SK-N-SH (cell line): ENCODE data around the gene RFT1. TPM values are rescaled to one million over a fixed set of nuclear protein-coding genes. Genes with fewer than 3 reads are reported as not detected.

Experiments
- CTCF ChIA-PET: fragments of 300-600, 350-600 bp; formaldehyde crosslinking; extraction: SDS; loops from one replicate; lab custom pipeline; 2021; lab: Yijun Ruan, JAX
- POLR2A ChIA-PET: fragments of 350-600 bp; sonication (Branson Sonifier 250); formaldehyde crosslinking; extraction: SDS; loops from one replicate; lab custom pipeline; 2020; ENCODE audit warnings: antibody characterized with exemption, inconsistent platforms; lab: Yijun Ruan, JAX
- DNase-seq: peaks from one replicate; pipeline ENCODE4 v3.0.0; 2012
- H2AFZ ChIP-seq: fragments of 200-600 bp; sonication (generic); 2 replicates; pipeline ENCODE4 v1.8.1; 2016; ENCODE audit warnings: antibody characterized with exemption, mild to moderate bottlenecking, low read depth
- H3F3A ChIP-seq: fragments of 200-600 bp; sonication (generic); replicated peaks from 2 replicates; pipeline ENCODE3; 2016; ENCODE audit warnings: antibody characterized with exemption, mild to moderate bottlenecking; ENCODE audit not compliant: insufficient read depth
- H3K27ac ChIP-seq, 2 experiments: fragments of 200-500 bp in 1 of 2; fragments of 200-600 bp in 1 of 2; sonication (Bioruptor generic) in 1 of 2; sonication (generic), shearing (Covaris generic) in 1 of 2; 2 replicates each; pipeline versions ENCODE4 v1.5.1 to v1.6.1; 2014 to 2016; ENCODE audit warnings: low read depth in 2 of 2, inconsistent platforms in 1 of 2, low read length in 1 of 2, mild to moderate bottlenecking in 1 of 2, mixed read lengths in 1 of 2
- H3K27me3 ChIP-seq: fragments of 200-600 bp; sonication (generic), shearing (Covaris generic); 2 replicates; pipeline ENCODE4 v1.6.1; 2016; ENCODE audit warnings: mixed run types; ENCODE audit not compliant: insufficient read depth
- H3K36me3 ChIP-seq, 2 experiments: fragments of 200-500 bp in 1 of 2; fragments of 200-600 bp in 1 of 2; sonication (Bioruptor generic) in 1 of 2; sonication (generic) in 1 of 2; replicated peaks in 1 of 2; 2 replicates each; pipeline versions ENCODE3 to v1.5.1; 2014 to 2016; ENCODE audit warnings: low read length in 1 of 2, mild to moderate bottlenecking in 1 of 2; ENCODE audit not compliant: insufficient read depth in 2 of 2, control insufficient read depth in 1 of 2
- H3K4me1 ChIP-seq, 2 experiments: fragments of 200-500 bp in 1 of 2; fragments of 200-600 bp in 1 of 2; sonication (Bioruptor generic) in 1 of 2; sonication (generic), shearing (Covaris generic) in 1 of 2; 2 replicates each; pipeline versions ENCODE4 v1.5.1 to v1.6.1; 2014 to 2016; ENCODE audit warnings: low read depth in 1 of 2, low read length in 1 of 2, mixed run types in 1 of 2; ENCODE audit not compliant: insufficient read depth in 2 of 2, control insufficient read depth in 1 of 2
- H3K4me2 ChIP-seq: fragments of 200-600 bp; sonication (generic), shearing (Covaris generic); 2 replicates; pipeline ENCODE4 v1.6.1; 2017; ENCODE audit warnings: mixed run types
- H3K4me3 ChIP-seq, 2 experiments: fragments of 200-500 bp in 1 of 2; fragments of 200-600 bp in 1 of 2; sonication (Bioruptor generic) in 1 of 2; sonication (generic), shearing (Covaris generic) in 1 of 2; 2 replicates each; pipeline versions ENCODE4 v1.5.1 to v1.8.1; 2014 to 2016; ENCODE audit warnings: low read depth in 2 of 2, inconsistent platforms in 1 of 2, low read length in 1 of 2, mild to moderate bottlenecking in 1 of 2, mixed read lengths in 1 of 2, moderate library complexity in 1 of 2
- H3K79me2 ChIP-seq: fragments of 200-600 bp; sonication (generic); 2 replicates; pipeline ENCODE4 v1.8.1; 2017; ENCODE audit warnings: mild to moderate bottlenecking; ENCODE audit not compliant: insufficient read depth
- H3K9ac ChIP-seq: fragments of 200-600 bp; sonication (generic); 2 replicates; pipeline ENCODE4 v1.6.1; 2017; ENCODE audit warnings: mixed run types
- H3K9me2 ChIP-seq: fragments of 200-600 bp; sonication (generic); 2 replicates; pipeline ENCODE4 v1.6.1; 2017; ENCODE audit warnings: mixed run types
- H3K9me3 ChIP-seq: fragments of 200-600 bp; sonication (generic); 2 replicates; pipeline ENCODE4 v1.6.1; 2017; ENCODE audit warnings: mixed run types, mild to moderate bottlenecking, moderate library complexity
- H4K20me1 ChIP-seq: fragments of 200-600 bp; sonication (generic); 2 replicates; pipeline ENCODE4 v1.6.1; 2017; ENCODE audit warnings: mild to moderate bottlenecking, mixed run types; ENCODE audit not compliant: insufficient read depth
- FOSL2 ChIP-seq: IDR thresholded peaks from 2 replicates; pipeline ENCODE4 v1.4.0; 2012; ENCODE audit warnings: low read depth, mild to moderate bottlenecking, moderate library complexity, borderline replicate concordance
- FOXJ3 ChIP-seq: sonication (generic); formaldehyde crosslinking; IDR thresholded peaks from 2 replicates; pipeline ENCODE4 v1.5.1; 2020; ENCODE audit warnings: mild to moderate bottlenecking, missing genetic modification reagents
- GABPA ChIP-seq: IDR thresholded peaks from 2 replicates; pipeline ENCODE4 v1.4.0; 2012; ENCODE audit warnings: low read depth, mild to moderate bottlenecking
- GATA2 ChIP-seq: sonication (generic); formaldehyde crosslinking; IDR thresholded peaks from 2 replicates; pipeline ENCODE4 v1.5.0; 2020; ENCODE audit warnings: mild to moderate bottlenecking, missing genetic modification reagents
- NFIC ChIP-seq: IDR thresholded peaks from 2 replicates; pipeline ENCODE4 v1.4.0; 2012; ENCODE audit warnings: borderline replicate concordance
- TEAD4 ChIP-seq: IDR thresholded peaks from 2 replicates; pipeline ENCODE4 v1.4.0; 2012; ENCODE audit warnings: mild to moderate bottlenecking, borderline replicate concordance; ENCODE audit not compliant: insufficient read depth
- ZBTB33 ChIP-seq: IDR thresholded peaks from 2 replicates; pipeline ENCODE4 v1.4.0; 2012; ENCODE audit warnings: low read depth, borderline replicate concordance
- WGBS: methylation state at CpG from one replicate; pipeline ENCODE4 v1.1.6; 2017; ENCODE audit warnings: low lambda C conversion rate; 5-methylcytosine and 5-hydroxymethylcytosine counted together
- polyA plus RNA-seq, 3 experiments: library from polyadenylated mRNA; depleted of rRNA; stranded (reverse); fragments of >200 nt; gene quantifications; 2 replicates each; pipeline ENCODE4 v1.2.3, GENCODE V29; 2012
- TF ChIP-seq, protein P1 (sequence below): IDR thresholded peaks from 2 replicates; pipeline ENCODE4 v1.4.0; 2012; ENCODE audit warnings: low read depth, borderline replicate concordance

The RFT1 gene
- polyA plus RNA-seq, 1 of the 3 experiments (the other 2 are of a cell fraction): 13.8 TPM

DNA sequence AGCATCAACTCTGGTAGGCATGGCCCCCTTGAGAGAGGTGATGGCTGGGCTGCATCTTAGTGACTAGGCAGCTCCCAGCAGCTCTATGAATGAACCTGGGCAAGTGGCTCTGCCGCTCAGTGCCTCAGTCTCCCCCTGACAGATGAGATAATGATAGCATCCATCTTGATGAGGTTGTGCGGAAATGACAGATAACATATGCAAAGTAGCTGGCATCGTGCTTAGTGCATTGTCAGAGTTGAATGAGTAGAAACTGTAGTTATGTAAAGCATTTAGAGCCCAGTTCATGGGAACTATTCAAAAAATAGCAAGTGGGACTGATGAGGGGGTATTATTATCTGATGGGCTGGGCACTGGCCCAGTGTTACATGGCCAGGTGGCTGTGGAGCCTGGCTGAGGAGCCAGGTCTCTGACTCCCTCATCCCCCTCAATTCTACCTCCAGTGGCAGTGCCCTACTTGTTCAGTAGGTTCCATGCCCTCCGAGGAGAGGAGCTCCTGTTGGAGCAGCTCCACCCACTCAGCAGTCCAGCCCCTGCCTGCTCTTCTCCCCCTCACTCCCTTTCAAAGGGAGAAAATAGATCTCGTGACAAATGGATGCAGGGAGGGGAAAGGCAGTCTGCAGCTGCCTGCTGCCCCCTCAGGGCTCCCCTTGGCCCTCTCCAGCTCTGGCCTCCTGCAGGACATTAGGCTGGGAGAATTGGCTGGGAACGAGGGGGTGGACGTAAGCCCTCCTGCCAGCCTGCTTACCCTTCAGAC is 37.4 kb upstream of the RFT1 start:
- Histone ChIP-seq H4K20me1 (0 out of 2 replicates have a peak, but pooled peaks cover 5% of the 10 kb centered on the region), H3K4me3 (no peak overlapping the region), H3K9me3 (no peaks in the 10 kb centered on the region)
- peak; percentile 63 for DNase-seq
- no peak for TF ChIP-seq FOXJ3 (CRISPR knock-in tag)
- no peak for TF ChIP-seq ZBTB33
- TF ChIP-seq, protein P1, sequence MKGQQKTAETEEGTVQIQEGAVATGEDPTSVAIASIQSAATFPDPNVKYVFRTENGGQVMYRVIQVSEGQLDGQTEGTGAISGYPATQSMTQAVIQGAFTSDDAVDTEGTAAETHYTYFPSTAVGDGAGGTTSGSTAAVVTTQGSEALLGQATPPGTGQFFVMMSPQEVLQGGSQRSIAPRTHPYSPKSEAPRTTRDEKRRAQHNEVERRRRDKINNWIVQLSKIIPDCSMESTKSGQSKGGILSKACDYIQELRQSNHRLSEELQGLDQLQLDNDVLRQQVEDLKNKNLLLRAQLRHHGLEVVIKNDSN: no peak
- no peak for TF ChIP-seq FOSL2
- TF ChIP-seq NFIC: no peak
- TF ChIP-seq TEAD4: no peak
- TF ChIP-seq, all 33 proteins: peak for 0
- ChIA-PET POLR2A (interaction anchor here (0.8 kb wide), 1 partner anchor 11 kb away, joined by 3 read pairs; no protein-coding TSS in a partner anchor), CTCF (interaction anchor here (1.0 kb wide), 1 partner anchor 53 kb away, joined by 5 read pairs; no protein-coding TSS in a partner anchor)
- Histone ChIP-seq H3K79me2 (no peaks in the 10 kb centered on the region), H3K27ac (peak overlapping the region in 1 of 2 experiments; percentile 82; a peak in 2 of 4 replicates), H3K9ac (no peak overlapping the region), H3K27me3 (no peaks in the 10 kb centered on the region), H3K9me2 (no peaks in the 10 kb centered on the region), H3K4me1 (peaks cover 0 to 61% of the 10 kb centered on the region in 2 experiments; a peak in 1 of 4 replicates), H3K4me2 (no peak overlapping the region), H3F3A (peaks cover 4% of the 10 kb centered on the region), H2AFZ (no peak overlapping the region), H3K36me3 (no peaks in the 10 kb centered on the region)
- 72% methylated on average over 7 of the region's 7 CpGs for WGBS

GRCh38 chr3:53166781-53167291 is 36.6 kb upstream of the RFT1 start:
- Histone ChIP-seq H3K4me3 (no peak overlapping the region), H3K9ac (no peak overlapping the region)
- CTCF ChIA-PET: no interaction called here
- TF ChIP-seq GABPA (peak; percentile 56), GATA2 (CRISPR knock-in tag) (no peak)
- TF ChIP-seq, all 33 proteins: peak for 1
- H2AFZ ChIP-seq: no peak overlapping the region
- H3K9me3 ChIP-seq: no peaks in the 10 kb centered on the region
- H3K4me1 ChIP-seq: peaks cover 0 to 57% of the 10 kb centered on the region in 2 experiments; a peak in 1 of 4 replicates
- H3K79me2 ChIP-seq: peaks cover 4% of the 10 kb centered on the region; the same call in 1 of the 2 replicates
- no peak overlapping the region; the same call in 1 of the 2 replicates for H3K4me2 ChIP-seq
- 72% methylated on average over 8 of the region's 9 CpGs for WGBS
- peak overlapping the region in 1 of 2 experiments; percentile 18; a peak in 1 of 4 replicates for H3K27ac ChIP-seq
- H4K20me1 ChIP-seq: 0 out of 2 replicates have a peak, but pooled peaks cover 5% of the 10 kb centered on the region
- H3K36me3 ChIP-seq: no peaks in the 10 kb centered on the region
- POLR2A ChIA-PET: no interaction called here
- no peak for DNase-seq
- H3K9me2 ChIP-seq: no peaks in the 10 kb centered on the region
- peaks cover 4% of the 10 kb centered on the region for H3F3A ChIP-seq
- H3K27me3 ChIP-seq: no peaks in the 10 kb centered on the region
